HG03108 (cell line): ENCODE results near the gene SEPTIN10.
"Not testable (repeated sequence)": the region's sequence is repeated elsewhere in the genome, so short reads cannot be mapped to it uniquely, and the experiment has no call there.

Experiments
- ATAC-seq: cut with Tn5 transposase; IDR thresholded peaks from one replicate; pipeline ENCODE4 v1.9.1; 2021; ENCODE audit warnings: moderate library complexity; ENCODE audit not compliant: unreplicated experiment

The SEPTIN10 gene

GRCh38 chr2:109613922-109614714, at the start of gene SEPTIN10, which contains the start of gene SOWAHC:
TSS of gene SEPTIN10 (minus strand) at chr2:109613966. CDS start at chr2:109613827, 139 bp downstream.
TSS of gene SOWAHC (plus strand) at chr2:109614364. CDS start at chr2:109614490, 126 bp downstream.
- ATAC-seq: peak; percentile 77

- ATAC-seq: no peak
These were observed 49.1 kb upstream of the SEPTIN10 start for GRCh38 chr2:109662889-109663288.

GRCh38 chr2:109660046-109660860, 46.5 kb upstream of the SEPTIN10 start:
- ATAC-seq: no peak

GRCh38 chr2:109659396-109660045, 45.8 kb upstream of the SEPTIN10 start:
- ATAC-seq: no peak

GRCh38 chr2:109655287-109655686, 41.5 kb upstream of the SEPTIN10 start:
- ATAC-seq: no peak

- ATAC-seq: no peak
These were observed 40.7 kb upstream of the SEPTIN10 start for GRCh38 chr2:109654326-109655050.

- no peak for ATAC-seq
These were observed 36.2 kb upstream of the SEPTIN10 start for GRCh38 chr2:109649736-109650695.

- ATAC-seq: no peak
These were observed 34.3 kb upstream of the SEPTIN10 start for GRCh38 chr2:109648041-109648527.

GRCh38 chr2:109647636-109648035, 33.9 kb upstream of the SEPTIN10 start:
- no peak for ATAC-seq

- no peak for ATAC-seq
These were observed 33.2 kb upstream of the SEPTIN10 start for GRCh38 chr2:109646961-109647360.

- ATAC-seq: no peak
These were observed 31.8 kb upstream of the SEPTIN10 start for GRCh38 chr2:109645412-109646184.

GRCh38 chr2:109644571-109645275, 31.0 kb upstream of the SEPTIN10 start:
- no peak for ATAC-seq

- not testable (repeated sequence) for ATAC-seq
These were observed 26.2 kb upstream of the SEPTIN10 start for GRCh38 chr2:109640000-109640399.

- ATAC-seq: no peak
These were observed 25.0 kb upstream of the SEPTIN10 start for GRCh38 chr2:109638795-109639194.

GRCh38 chr2:109637749-109638570, 24.2 kb upstream of the SEPTIN10 start:
- ATAC-seq: peak; percentile 84

GRCh38 chr2:109636317-109636716, 22.6 kb upstream of the SEPTIN10 start:
- no peak for ATAC-seq
